HCT116 (cell line): ENCODE measurements around the gene NFIB.

Experiments used
- CTCF ChIP-seq, 3 experiments: fragments of 200-600 bp in 1 of 3; sonication (generic) in 1 of 3; IDR thresholded peaks in 2 of 3; conservative IDR thresholded peaks in 1 of 3; 2 replicates each; pipeline ENCODE4 v1.5.1; 2012 to 2017; ENCODE audit warnings: low read depth in 2 of 3, low read length in 2 of 3, antibody characterized with exemption in 1 of 3, borderline replicate concordance in 1 of 3, control low read depth in 1 of 3, mild to moderate bottlenecking in 1 of 3, mixed read lengths in 1 of 3, mixed run types in 1 of 3, moderate library complexity in 1 of 3; ENCODE audit not compliant: insufficient read depth in 1 of 3
- EZH2 ChIP-seq: fragments of 200-600 bp; sonication (generic); IDR thresholded peaks from 2 replicates; pipeline ENCODE4 v1.6.1; 2017; ENCODE audit warnings: antibody characterized with exemption, mixed run types
- MAX ChIP-seq: IDR thresholded peaks from 2 replicates; pipeline ENCODE4 v1.6.1; 2012
- POLR2A ChIP-seq: IDR thresholded peaks from 2 replicates; pipeline ENCODE4 v1.7.0; 2011; ENCODE audit warnings: borderline replicate concordance; ENCODE audit not compliant: insufficient read depth, insufficient read length; ENCODE audit errors: extremely low read depth
- POLR2AphosphoS5 ChIP-seq: IDR thresholded peaks from 2 replicates; pipeline ENCODE4 v1.6.1; 2011; ENCODE audit warnings: mild to moderate bottlenecking, low read depth, low read length, moderate library complexity
- RAD21 ChIP-seq: IDR thresholded peaks from 2 replicates; pipeline ENCODE4 v1.6.1; 2012; ENCODE audit warnings: low read depth, mild to moderate bottlenecking
- REST ChIP-seq: IDR thresholded peaks from 2 replicates; pipeline ENCODE4 v1.6.1; 2012; ENCODE audit warnings: low read depth
- SIN3A ChIP-seq: IDR thresholded peaks from 2 replicates; pipeline ENCODE4 v1.6.1; 2012; ENCODE audit warnings: low read depth
- SRF ChIP-seq: IDR thresholded peaks from 2 replicates; pipeline ENCODE4 v1.6.1; 2012; ENCODE audit warnings: low read depth
- ZBTB33 ChIP-seq: IDR thresholded peaks from 2 replicates; pipeline ENCODE4 v1.6.1; 2011; ENCODE audit warnings: mild to moderate bottlenecking, low read length, moderate library complexity; ENCODE audit not compliant: insufficient replicate concordance; ENCODE audit errors: extremely low read depth
- ZFX ChIP-seq: fragments of 450-650 bp; IDR thresholded peaks from 2 replicates; pipeline ENCODE4 v1.6.1; 2017

- no peak for TF ChIP-seq POLR2A
- TF ChIP-seq SIN3A, result no peak
- TF ChIP-seq CTCF (IDR thresholded peaks at IDR 0.05 in 2 of 3, conservative IDR thresholded peaks at IDR 0.05 in 1 of 3; ENCODE audit: borderline replicate concordance in 1 of 3, insufficient read depth in 1 of 3, low read depth in 2 of 3, low read length in 2 of 3), result no peak
- no peak for TF ChIP-seq ZFX
- TF ChIP-seq POLR2AphosphoS5, result no peak
- TF ChIP-seq EZH2, result no peak
- TF ChIP-seq REST, result no peak
- TF ChIP-seq ZBTB33, result no peak
- no peak for TF ChIP-seq MAX
- TF ChIP-seq RAD21, result no peak
- TF ChIP-seq SRF, result no peak
Measured at GRCh38 chr9:14247577-14247976, 66.4 kb downstream of the NFIB start.
